NCI-H2029 (cell line): Measurements from ENCODE around the gene TLR7.

Experiments used
- DNase-seq: peaks from one replicate; lab custom pipeline; 2025; lab: John Stamatoyannopoulos, UW

Gene TLR7

GRCh38 chrX:12930150-12930549, 63.3 kb downstream of the TLR7 start:
- no peak for DNase-seq

DNA sequence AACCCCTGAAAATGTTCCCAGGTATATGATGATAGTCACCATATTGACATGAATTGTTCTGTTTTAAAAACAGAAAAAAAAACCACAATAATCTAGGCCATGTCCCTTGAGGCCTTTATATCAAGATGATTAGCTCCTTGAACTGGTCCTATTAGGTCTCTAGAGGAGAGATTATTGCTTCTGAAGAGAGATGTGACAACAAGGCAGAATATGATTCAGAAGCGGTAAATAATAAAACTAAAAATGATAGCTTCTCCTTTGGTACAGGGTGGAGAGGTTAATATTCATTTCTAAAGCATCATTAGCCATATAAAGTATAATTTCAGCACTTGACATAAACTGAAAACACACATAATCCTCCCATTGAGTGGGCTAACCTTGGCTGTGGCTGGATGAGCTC, 65.4 kb downstream of the TLR7 start:
- DNase-seq = no peak

DNA sequence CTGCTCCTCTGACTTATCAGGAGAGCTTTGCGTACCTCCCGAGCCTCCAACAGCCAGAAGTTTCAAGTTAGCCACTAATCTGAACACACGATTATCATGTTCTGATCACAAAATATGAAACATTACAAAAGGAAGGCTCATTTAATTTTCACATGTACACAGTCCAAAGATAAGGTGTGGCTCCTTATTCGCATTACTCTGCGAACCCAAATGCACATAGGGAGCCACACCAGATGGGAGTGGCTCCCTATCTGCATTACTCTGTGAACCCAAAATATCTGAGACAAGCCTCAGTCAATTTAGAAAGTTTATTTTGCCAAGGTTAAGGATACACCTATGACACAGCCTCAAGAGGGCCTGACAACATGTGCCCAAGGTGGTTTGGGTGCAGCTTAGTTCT, 68.0 kb downstream of the TLR7 start:
- DNase-seq = no peak

DNA sequence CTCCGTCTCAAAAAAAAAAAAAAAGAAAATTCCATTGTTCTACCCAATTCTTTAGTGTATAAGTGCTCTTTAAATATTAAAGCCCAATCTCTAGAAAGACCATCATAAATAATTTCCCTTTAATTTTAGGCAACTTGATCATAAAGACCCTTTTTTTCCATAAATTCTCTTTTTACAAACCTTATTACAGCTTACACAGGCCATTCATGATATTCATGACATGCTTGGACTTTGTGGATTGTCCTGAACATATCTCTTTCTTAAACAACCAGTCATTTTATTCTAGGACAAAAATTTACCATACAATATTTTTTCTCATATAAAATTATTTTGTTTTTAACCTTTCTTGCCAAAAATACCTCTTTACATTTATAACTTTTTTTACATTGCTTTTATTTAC, 70.1 kb downstream of the TLR7 start:
- no peak for DNase-seq
